MM.1S (cell line): ENCODE measurements around the gene GALNT9.

Source experiments
- DNase-seq: peaks from one replicate; pipeline ENCODE4 v3.0.0-alpha.2; 2015
- H2AFZ ChIP-seq: fragments of 300-600 bp; sonication (generic); 2 replicates; pipeline ENCODE4 v1.6.0; 2016; ENCODE audit warnings: antibody characterized with exemption, low read length
- H3F3A ChIP-seq: fragments of 300-600 bp; sonication (generic); 2 replicates; pipeline ENCODE4 v1.6.1; 2016; ENCODE audit warnings: mild to moderate bottlenecking, antibody characterized with exemption, low read length, moderate library complexity, mixed read lengths; ENCODE audit not compliant: insufficient read depth
- H3K27ac ChIP-seq: fragments of 300-600 bp; sonication (generic); 2 replicates; pipeline ENCODE4 v1.5.1; 2016; ENCODE audit warnings: mild to moderate bottlenecking, low read length
- H3K27me3 ChIP-seq: fragments of 300-600 bp; sonication (generic); replicated peaks from 2 replicates; pipeline ENCODE4 v1.6.0; 2016; ENCODE audit warnings: low read length; ENCODE audit not compliant: insufficient read depth
- H3K36me3 ChIP-seq: fragments of 300-600 bp; sonication (generic); replicated peaks from 2 replicates; pipeline ENCODE4 v1.6.1; 2016; ENCODE audit warnings: mild to moderate bottlenecking, low read length, mixed read lengths; ENCODE audit not compliant: insufficient read depth
- H3K4me1 ChIP-seq: fragments of 300-600 bp; sonication (generic); 2 replicates; pipeline ENCODE4 v1.6.1; 2016; ENCODE audit warnings: low read length, mixed read lengths
- H3K4me2 ChIP-seq: fragments of 300-600 bp; sonication (generic); 2 replicates; pipeline ENCODE4 v1.6.0; 2016; ENCODE audit warnings: low read depth, low read length
- H3K4me3 ChIP-seq: fragments of 300-600 bp; sonication (generic); 2 replicates; pipeline ENCODE4 v1.5.1; 2016; ENCODE audit warnings: low read length, mixed read lengths
- H3K79me2 ChIP-seq: fragments of 300-600 bp; sonication (generic); 2 replicates; pipeline ENCODE4 v1.6.1; 2016; ENCODE audit warnings: mixed run types, low read length, mixed read lengths
- H3K9ac ChIP-seq: fragments of 300-600 bp; sonication (generic); 2 replicates; pipeline ENCODE4 v1.6.1; 2016; ENCODE audit warnings: low read length, mixed read lengths
- H3K9me2 ChIP-seq: fragments of 300-600 bp; sonication (generic); replicated peaks from 2 replicates; pipeline ENCODE4 v1.6.1; 2016; ENCODE audit warnings: mild to moderate bottlenecking, low read length, mixed read lengths; ENCODE audit not compliant: insufficient read depth
- H3K9me3 ChIP-seq: fragments of 300-600 bp; sonication (generic); replicated peaks from 2 replicates; pipeline ENCODE4 v1.6.1; 2016; ENCODE audit warnings: mild to moderate bottlenecking, low read length, mixed read lengths; ENCODE audit not compliant: insufficient read depth
- H4K20me1 ChIP-seq: fragments of 300-600 bp; sonication (generic); 2 replicates; pipeline ENCODE4 v1.6.1; 2016; ENCODE audit warnings: mild to moderate bottlenecking, low read length, moderate library complexity, mixed read lengths; ENCODE audit not compliant: insufficient read depth
- CTCF ChIP-seq: fragments of 300-600 bp; sonication (generic); IDR thresholded peaks from 2 replicates; pipeline ENCODE4 v1.5.1; 2016; ENCODE audit warnings: antibody characterized with exemption, low read length, mixed read lengths
- EZH2 ChIP-seq: fragments of 300-600 bp; sonication (generic); optimal IDR thresholded peaks from 2 replicates; pipeline ENCODE3; 2017; ENCODE audit warnings: low read depth, mild to moderate bottlenecking, antibody characterized with exemption, low read length, mixed read lengths
- EZH2phosphoT487 ChIP-seq: fragments of 300-600 bp; sonication (generic); IDR thresholded peaks from 2 replicates; pipeline ENCODE4 v1.6.1; 2018; ENCODE audit warnings: antibody characterized with exemption, low read length

The GALNT9 gene

GRCh38 chr12:132320767-132321211, 8.6 kb downstream of the GALNT9 start:
- no peak for DNase-seq
- Histone ChIP-seq H3K9ac (no peak overlapping the region), H3K9me2 (no peaks in the 10 kb centered on the region), H2AFZ (no peak overlapping the region), H3K9me3 (no peaks in the 10 kb centered on the region), H3K36me3 (no peaks in the 10 kb centered on the region), H3K79me2 (no peaks in the 10 kb centered on the region), H3F3A (no peaks in the 10 kb centered on the region), H3K4me1 (no peaks in the 10 kb centered on the region), H3K27ac (no peak overlapping the region), H3K4me2 (no peak overlapping the region), H3K27me3 (peaks cover 15% of the 10 kb centered on the region), H3K4me3 (no peak overlapping the region), H4K20me1 (no peaks in the 10 kb centered on the region)
- TF ChIP-seq EZH2 (no peak), CTCF (no peak), EZH2phosphoT487 (no peak)

- no peak overlapping the region for H3K4me3 ChIP-seq
- no peaks in the 10 kb centered on the region for H3F3A ChIP-seq
- no peaks in the 10 kb centered on the region for H3K9me3 ChIP-seq
- H3K79me2 ChIP-seq, result no peaks in the 10 kb centered on the region
- H3K9ac ChIP-seq, result no peak overlapping the region
- no peaks in the 10 kb centered on the region for H3K4me1 ChIP-seq
- no peak overlapping the region for H3K4me2 ChIP-seq
- TF ChIP-seq EZH2phosphoT487 (no peak), CTCF (no peak), EZH2 (no peak)
- no peak overlapping the region for H2AFZ ChIP-seq
- H3K27me3 ChIP-seq, result peaks cover 15% of the 10 kb centered on the region
- H4K20me1 ChIP-seq, result no peaks in the 10 kb centered on the region
- H3K36me3 ChIP-seq, result no peaks in the 10 kb centered on the region
- no peaks in the 10 kb centered on the region for H3K9me2 ChIP-seq
- no peak overlapping the region for H3K27ac ChIP-seq
- no peak for DNase-seq
Measured at GRCh38 chr12:132319991-132320570, 9.3 kb downstream of the GALNT9 start.

GRCh38 chr12:132319359-132319950, 9.9 kb downstream of the GALNT9 start:
- no peak for TF ChIP-seq EZH2phosphoT487
- TF ChIP-seq EZH2, result no peak
- TF ChIP-seq CTCF, result no peak
- Histone ChIP-seq H3F3A (no peaks in the 10 kb centered on the region), H3K9me3 (no peaks in the 10 kb centered on the region), H3K27me3 (peaks cover 15% of the 10 kb centered on the region), H3K4me1 (no peaks in the 10 kb centered on the region), H3K27ac (no peak overlapping the region), H4K20me1 (no peaks in the 10 kb centered on the region), H3K4me2 (no peak overlapping the region), H3K4me3 (no peak overlapping the region), H2AFZ (no peak overlapping the region), H3K9me2 (no peaks in the 10 kb centered on the region), H3K9ac (no peak overlapping the region), H3K36me3 (no peaks in the 10 kb centered on the region), H3K79me2 (no peaks in the 10 kb centered on the region)
- DNase-seq, result no peak
